ENCODE data around the gene RIPK4. TPM values are rescaled to one million over a fixed set of nuclear protein-coding genes. Genes with fewer than 3 reads are reported as not detected.

The RIPK4 gene
- total and polyA plus RNA-seq, 2 experiments from 2014 or later = 0.46 to 0.54 TPM

- in situ Hi-C loops (cut with MboI) = no loop called here
- Histone ChIP-seq H3K4me3 (no peak overlapping the region), H3K4me2 (ENCODE audit: unreplicated experiment) (no peak overlapping the region), H3K27me3 (replicated peaks; ENCODE audit: insufficient read depth) (no peaks in the 10 kb centered on the region), H3F3A (ENCODE audit: insufficient read depth) (peaks cover 5% of the 10 kb centered on the region), H2AFZ (no peak overlapping the region), H4K20me1 (ENCODE audit: insufficient read depth) (no peaks in the 10 kb centered on the region), H3K9me2 (ENCODE audit: insufficient read depth) (no peaks in the 10 kb centered on the region), H3K27ac (no peak overlapping the region), H3K9me3 (ENCODE audit: low read depth) (no peaks in the 10 kb centered on the region), H3K4me1 (ENCODE audit: insufficient read depth) (peaks cover 15% of the 10 kb centered on the region), H3K79me2 (ENCODE audit: insufficient read depth) (no peaks in the 10 kb centered on the region), H3K9ac (no peak overlapping the region), H3K36me3 (ENCODE audit: low read depth) (no peaks in the 10 kb centered on the region)
- TF ChIP-seq EZH2 (IDR thresholded peaks at IDR 0.05; ENCODE audit: insufficient read depth, poor library complexity, severe bottlenecking) (no peak), EZH2phosphoT487 (IDR thresholded peaks at IDR 0.05; ENCODE audit: insufficient read depth, low read depth) (no peak)
- no peak for DNase-seq
- WGBS, 2 experiments (ENCODE audit: low coverage in 1 of 2, low lambda C conversion rate in 2 of 2, missing lambda C conversion rate in 2 of 2) = 93% methylated on average over 15 of the region's 15 CpGs
Observed at GRCh38 chr21:41784456-41785102, 17.7 kb upstream of the RIPK4 start.

- no peaks in the 10 kb centered on the region for H3K79me2 ChIP-seq (ENCODE audit: insufficient read depth)
- no peaks in the 10 kb centered on the region for H3K27me3 ChIP-seq (replicated peaks; ENCODE audit: insufficient read depth)
- H4K20me1 ChIP-seq (ENCODE audit: insufficient read depth) = no peaks in the 10 kb centered on the region
- TF ChIP-seq EZH2phosphoT487 (IDR thresholded peaks at IDR 0.05; ENCODE audit: insufficient read depth, low read depth) (no peak), EZH2 (IDR thresholded peaks at IDR 0.05; ENCODE audit: insufficient read depth, poor library complexity, severe bottlenecking) (no peak)
- in situ Hi-C loops (cut with MboI) = no loop called here
- H3K9me3 ChIP-seq (ENCODE audit: low read depth) = no peaks in the 10 kb centered on the region
- no peaks in the 10 kb centered on the region for H3K36me3 ChIP-seq (ENCODE audit: low read depth)
- no peak overlapping the region for H3K4me2 ChIP-seq (ENCODE audit: unreplicated experiment)
- peak; percentile 23 for DNase-seq
- H3F3A ChIP-seq (ENCODE audit: insufficient read depth) = peaks cover 5% of the 10 kb centered on the region
- no peak overlapping the region for H2AFZ ChIP-seq
- WGBS, 2 experiments (ENCODE audit: low coverage in 1 of 2, low lambda C conversion rate in 2 of 2, missing lambda C conversion rate in 2 of 2) = 83 to 88% methylated on average over 18 of the region's 18 CpGs
- no peak overlapping the region for H3K27ac ChIP-seq
- H3K4me1 ChIP-seq (ENCODE audit: insufficient read depth) = peaks cover 15% of the 10 kb centered on the region
- H3K9ac ChIP-seq = no peak overlapping the region
- no peaks in the 10 kb centered on the region for H3K9me2 ChIP-seq (ENCODE audit: insufficient read depth)
- H3K4me3 ChIP-seq = no peak overlapping the region
Observed at GRCh38 chr21:41783476-41784180, 16.8 kb upstream of the RIPK4 start.

GRCh38 chr21:41781050-41781410 is 14.2 kb upstream of the RIPK4 start:
- no peak overlapping the region for H3K4me3 ChIP-seq
- H3K4me1 ChIP-seq (ENCODE audit: insufficient read depth) = peaks cover 12% of the 10 kb centered on the region; the same call in 1 of the 2 replicates
- H3K9me3 ChIP-seq (ENCODE audit: low read depth) = no peaks in the 10 kb centered on the region
- no peaks in the 10 kb centered on the region for H4K20me1 ChIP-seq (ENCODE audit: insufficient read depth)
- in situ Hi-C loops (cut with MboI) = no loop called here
- no peaks in the 10 kb centered on the region for H3K36me3 ChIP-seq (ENCODE audit: low read depth)
- no peaks in the 10 kb centered on the region for H3K27me3 ChIP-seq (replicated peaks; ENCODE audit: insufficient read depth)
- no peak overlapping the region for H3K9ac ChIP-seq
- no peak overlapping the region for H2AFZ ChIP-seq
- no peak for DNase-seq
- WGBS, 2 experiments (ENCODE audit: low coverage in 1 of 2, low lambda C conversion rate in 2 of 2, missing lambda C conversion rate in 2 of 2) = 91 to 97% methylated on average over 2 of the region's 2 CpGs
- H3F3A ChIP-seq (ENCODE audit: insufficient read depth) = peaks cover under 1% of the 10 kb centered on the region; the same call in 1 of the 2 replicates
- TF ChIP-seq EZH2 (IDR thresholded peaks at IDR 0.05; ENCODE audit: insufficient read depth, poor library complexity, severe bottlenecking) (no peak), EZH2phosphoT487 (IDR thresholded peaks at IDR 0.05; ENCODE audit: insufficient read depth, low read depth) (no peak)
- H3K27ac ChIP-seq = no peak overlapping the region
- no peaks in the 10 kb centered on the region for H3K9me2 ChIP-seq (ENCODE audit: insufficient read depth)
- no peak overlapping the region for H3K4me2 ChIP-seq (ENCODE audit: unreplicated experiment)
- H3K79me2 ChIP-seq (ENCODE audit: insufficient read depth) = no peaks in the 10 kb centered on the region

- no peaks in the 10 kb centered on the region for H4K20me1 ChIP-seq (ENCODE audit: insufficient read depth)
- no peak for DNase-seq
- no peaks in the 10 kb centered on the region for H3K27me3 ChIP-seq (replicated peaks; ENCODE audit: insufficient read depth)
Observed at GRCh38 chr21:41780337-41781049, 13.6 kb upstream of the RIPK4 start.

More at GRCh38 chr21:41780337-41781049, 13.6 kb upstream of the RIPK4 start:
- Histone ChIP-seq H3K9ac (no peak overlapping the region), H3F3A (ENCODE audit: insufficient read depth) (no peaks in the 10 kb centered on the region), H3K4me1 (ENCODE audit: insufficient read depth) (peaks cover 7% of the 10 kb centered on the region; the same call in 1 of the 2 replicates), H2AFZ (no peak overlapping the region), H3K36me3 (ENCODE audit: low read depth) (no peaks in the 10 kb centered on the region), H3K27ac (no peak overlapping the region), H3K9me2 (ENCODE audit: insufficient read depth) (no peaks in the 10 kb centered on the region), H3K79me2 (ENCODE audit: insufficient read depth) (no peaks in the 10 kb centered on the region), H3K9me3 (ENCODE audit: low read depth) (no peaks in the 10 kb centered on the region), H3K4me2 (ENCODE audit: unreplicated experiment) (no peak overlapping the region), H3K4me3 (no peak overlapping the region)
- 39 to 43% methylated on average over 1 of the region's 1 CpG for WGBS, 2 experiments (ENCODE audit: low coverage in 1 of 2, low lambda C conversion rate in 2 of 2, missing lambda C conversion rate in 2 of 2)
- no peak for TF ChIP-seq EZH2phosphoT487 (IDR thresholded peaks at IDR 0.05; ENCODE audit: insufficient read depth, low read depth)
- TF ChIP-seq EZH2 (IDR thresholded peaks at IDR 0.05; ENCODE audit: insufficient read depth, poor library complexity, severe bottlenecking) = no peak
- in situ Hi-C loops (cut with MboI) = no loop called here
